ENCODE data around the gene ARAP1.

ARAP1 gene

GRCh38 chr11:72779495-72780128 is 27.4 kb upstream of the ARAP1 start:
- DNase-seq: no peak

GRCh38 chr11:72778535-72779494 is 26.6 kb upstream of the ARAP1 start:
- DNase-seq: no peak

- DNase-seq: no peak
Measured at GRCh38 chr11:72777755-72778278, 25.6 kb upstream of the ARAP1 start.

GRCh38 chr11:72776844-72777754 is 24.9 kb upstream of the ARAP1 start:
- no peak for DNase-seq

- no peak for DNase-seq
Measured at GRCh38 chr11:72776117-72776843, 24.1 kb upstream of the ARAP1 start.

GRCh38 chr11:72775288-72776110 is 23.3 kb upstream of the ARAP1 start:
- no peak for DNase-seq

GRCh38 chr11:72774499-72774898 is 22.3 kb upstream of the ARAP1 start:
- no peak for DNase-seq

- DNase-seq: no peak
Measured at GRCh38 chr11:72773696-72774095, 21.5 kb upstream of the ARAP1 start.

- DNase-seq: no peak
Measured at GRCh38 chr11:72773291-72773690, 21.1 kb upstream of the ARAP1 start.

GRCh38 chr11:72772059-72772458 is 19.9 kb upstream of the ARAP1 start:
- DNase-seq: no peak

GRCh38 chr11:72771507-72771906 is 19.3 kb upstream of the ARAP1 start:
- no peak for DNase-seq

- no peak for DNase-seq
Measured at GRCh38 chr11:72770799-72771198, 18.6 kb upstream of the ARAP1 start.

GRCh38 chr11:72769680-72770079 is 17.5 kb upstream of the ARAP1 start:
- no peak for DNase-seq

- DNase-seq: no peak
Measured at GRCh38 chr11:72768581-72768980, 16.4 kb upstream of the ARAP1 start.

GRCh38 chr11:72767203-72768062 is 15.2 kb upstream of the ARAP1 start:
- DNase-seq: no peak

GRCh38 chr11:72766152-72766902 is 14.1 kb upstream of the ARAP1 start:
- no peak for DNase-seq

- DNase-seq: no peak
Measured at GRCh38 chr11:72764503-72764902, 12.3 kb upstream of the ARAP1 start.

GRCh38 chr11:72763823-72764222 is 11.6 kb upstream of the ARAP1 start:
- DNase-seq: no peak

- no peak for DNase-seq
Measured at GRCh38 chr11:72762641-72763304, 10.6 kb upstream of the ARAP1 start.
